Stimulated activated memory B cell treated with anti-CD40 and anti-IgM and Interleukin-4, amounts not matched to agents 10 μg/mL and 1 μg/mL and 100 μg/mL, for 72 hours (primary cell): ENCODE results near the gene GIPC3.
"Not testable (repeated sequence)": the region's sequence is repeated elsewhere in the genome, so short reads cannot be mapped to it uniquely, and the experiment has no call there.

Experiments
- ATAC-seq: fragments of 150-1000 bp; cut with Tn5 transposase; 2 replicates; pipeline ENCODE4 v1.10.0; 2021
- H3K27ac Mint-ChIP-seq: one replicate; pipeline ENCODE4 v1.8.0; 2022; ENCODE audit warnings: mild to moderate bottlenecking, mixed read lengths
- H3K27me3 Mint-ChIP-seq: one replicate; pipeline ENCODE4 v1.8.0; 2022; ENCODE audit warnings: mixed read lengths
- H3K36me3 Mint-ChIP-seq: one replicate; pipeline ENCODE4 v1.8.0; 2022; ENCODE audit warnings: mixed read lengths
- H3K4me1 Mint-ChIP-seq: one replicate; pipeline ENCODE4 v1.8.0; 2022; ENCODE audit warnings: mixed read lengths
- H3K4me3 Mint-ChIP-seq: one replicate; pipeline ENCODE4 v1.8.0; 2022; ENCODE audit warnings: mild to moderate bottlenecking, moderate library complexity, mixed read lengths
- H3K9me3 Mint-ChIP-seq: one replicate; pipeline ENCODE4 v1.8.0; 2022; ENCODE audit warnings: mixed read lengths

GIPC3 gene

GRCh38 chr19:3626473-3627350, 41.4 kb downstream of the GIPC3 start, which contains the start of gene CACTIN:
CACTIN (minus strand) TSS chr19:3626790; CDS start chr19:3626762, 28 bp downstream.
- H3K4me1 Mint-ChIP-seq: peaks cover 34% of the 10 kb centered on the region
- ATAC-seq: peak; percentile 98
- no peaks in the 10 kb centered on the region for H3K9me3 Mint-ChIP-seq
- peak within 1 kb of the TSS; percentile 93 for H3K27ac Mint-ChIP-seq
- H3K36me3 Mint-ChIP-seq: peaks cover 21% of the 10 kb centered on the region
- no peaks in the 10 kb centered on the region for H3K27me3 Mint-ChIP-seq
- H3K4me3 Mint-ChIP-seq: peak within 1 kb of the TSS; percentile 93

GRCh38 chr19:3627351-3627723, 42.1 kb downstream of the GIPC3 start:
- Mint-ChIP-seq H3K9me3 (no peaks in the 10 kb centered on the region), H3K27ac (peak overlapping the region; percentile 93), H3K36me3 (peaks cover 16% of the 10 kb centered on the region), H3K27me3 (no peaks in the 10 kb centered on the region), H3K4me3 (peak overlapping the region; percentile 93), H3K4me1 (peaks cover 32% of the 10 kb centered on the region)
- no peak for ATAC-seq

GRCh38 chr19:3628766-3629165, 43.5 kb downstream of the GIPC3 start:
- peaks cover 14% of the 10 kb centered on the region for H3K36me3 Mint-ChIP-seq
- H3K27me3 Mint-ChIP-seq, H3K9me3 Mint-ChIP-seq, H3K27ac Mint-ChIP-seq, H3K4me3 Mint-ChIP-seq, ATAC-seq: not testable (repeated sequence)
- H3K4me1 Mint-ChIP-seq: peaks cover 28% of the 10 kb centered on the region

- Mint-ChIP-seq H3K36me3 (peaks cover 20% of the 10 kb centered on the region), H3K4me3 (no peak overlapping the region), H3K9me3 (no peaks in the 10 kb centered on the region), H3K27ac (no peak overlapping the region), H3K4me1 (peaks cover 11% of the 10 kb centered on the region), H3K27me3 (no peaks in the 10 kb centered on the region)
- no peak for ATAC-seq
Observed at GRCh38 chr19:3631053-3631861, 46.0 kb downstream of the GIPC3 start.

- Mint-ChIP-seq H3K4me3 (no peak overlapping the region), H3K4me1 (peaks cover 3% of the 10 kb centered on the region), H3K27ac (no peak overlapping the region), H3K27me3 (no peaks in the 10 kb centered on the region), H3K9me3 (no peaks in the 10 kb centered on the region), H3K36me3 (peaks cover 20% of the 10 kb centered on the region)
- no peak for ATAC-seq
Observed at GRCh38 chr19:3632098-3632497, 46.8 kb downstream of the GIPC3 start.

- no peaks in the 10 kb centered on the region for H3K9me3 Mint-ChIP-seq
- peaks cover 23% of the 10 kb centered on the region for H3K36me3 Mint-ChIP-seq
- no peaks in the 10 kb centered on the region for H3K27me3 Mint-ChIP-seq
- no peak overlapping the region for H3K4me3 Mint-ChIP-seq
- H3K27ac Mint-ChIP-seq: no peak overlapping the region
- no peaks in the 10 kb centered on the region for H3K4me1 Mint-ChIP-seq
- ATAC-seq: peak; percentile 28
Observed at GRCh38 chr19:3632739-3633558, 47.7 kb downstream of the GIPC3 start.

GRCh38 chr19:3633559-3633988, 48.3 kb downstream of the GIPC3 start:
- H3K4me1 Mint-ChIP-seq: no peaks in the 10 kb centered on the region
- no peak overlapping the region for H3K27ac Mint-ChIP-seq
- no peak for ATAC-seq
- H3K4me3 Mint-ChIP-seq: no peak overlapping the region
- H3K36me3 Mint-ChIP-seq: peaks cover 28% of the 10 kb centered on the region
- H3K9me3 Mint-ChIP-seq: no peaks in the 10 kb centered on the region
- no peaks in the 10 kb centered on the region for H3K27me3 Mint-ChIP-seq

GRCh38 chr19:3634496-3635045, 49.3 kb downstream of the GIPC3 start:
- H3K27ac Mint-ChIP-seq: peak overlapping the region; percentile 31
- no peak for ATAC-seq
- H3K4me1 Mint-ChIP-seq: no peaks in the 10 kb centered on the region
- no peaks in the 10 kb centered on the region for H3K27me3 Mint-ChIP-seq
- H3K36me3 Mint-ChIP-seq: peaks cover 36% of the 10 kb centered on the region
- H3K9me3 Mint-ChIP-seq: no peaks in the 10 kb centered on the region
- no peak overlapping the region for H3K4me3 Mint-ChIP-seq

GRCh38 chr19:3636506-3636905, 51.2 kb downstream of the GIPC3 start:
- Mint-ChIP-seq H3K9me3 (no peaks in the 10 kb centered on the region), H3K27me3 (no peaks in the 10 kb centered on the region), H3K36me3 (peaks cover 34% of the 10 kb centered on the region), H3K4me1 (no peaks in the 10 kb centered on the region), H3K27ac (no peak overlapping the region), H3K4me3 (no peak overlapping the region)
- no peak for ATAC-seq

- H3K4me1 Mint-ChIP-seq: no peaks in the 10 kb centered on the region
- peaks cover 38% of the 10 kb centered on the region for H3K36me3 Mint-ChIP-seq
- no peak overlapping the region for H3K27ac Mint-ChIP-seq
- no peak overlapping the region for H3K4me3 Mint-ChIP-seq
- no peaks in the 10 kb centered on the region for H3K9me3 Mint-ChIP-seq
- no peaks in the 10 kb centered on the region for H3K27me3 Mint-ChIP-seq
- no peak for ATAC-seq
Observed at GRCh38 chr19:3636962-3637361, 51.7 kb downstream of the GIPC3 start.

- ATAC-seq: peak; percentile 20
- Mint-ChIP-seq H3K27me3 (no peaks in the 10 kb centered on the region), H3K27ac (no peak overlapping the region), H3K4me1 (no peaks in the 10 kb centered on the region), H3K9me3 (no peaks in the 10 kb centered on the region), H3K4me3 (no peak overlapping the region), H3K36me3 (peaks cover 38% of the 10 kb centered on the region)
Observed at GRCh38 chr19:3637621-3638020, 52.3 kb downstream of the GIPC3 start.

GRCh38 chr19:3638208-3639193, 53.2 kb downstream of the GIPC3 start:
- ATAC-seq: peak; percentile 22
- H3K4me3 Mint-ChIP-seq: no peak overlapping the region
- H3K27ac Mint-ChIP-seq: no peak overlapping the region
- H3K4me1 Mint-ChIP-seq: no peaks in the 10 kb centered on the region
- H3K27me3 Mint-ChIP-seq: no peaks in the 10 kb centered on the region
- H3K36me3 Mint-ChIP-seq: peaks cover 45% of the 10 kb centered on the region
- no peaks in the 10 kb centered on the region for H3K9me3 Mint-ChIP-seq

GRCh38 chr19:3639479-3639878, 54.2 kb downstream of the GIPC3 start:
- Mint-ChIP-seq H3K9me3 (no peaks in the 10 kb centered on the region), H3K36me3 (peaks cover 50% of the 10 kb centered on the region), H3K4me3 (no peak overlapping the region), H3K4me1 (no peaks in the 10 kb centered on the region), H3K27ac (no peak overlapping the region), H3K27me3 (no peaks in the 10 kb centered on the region)
- no peak for ATAC-seq
